ENCODE results near the gene APOL5. TPM values are rescaled to one million over a fixed set of nuclear protein-coding genes. Genes with fewer than 3 reads are reported as not detected.

Gene APOL5
- total RNA-seq, 1 donor from 2014 or later: not detected

DNA sequence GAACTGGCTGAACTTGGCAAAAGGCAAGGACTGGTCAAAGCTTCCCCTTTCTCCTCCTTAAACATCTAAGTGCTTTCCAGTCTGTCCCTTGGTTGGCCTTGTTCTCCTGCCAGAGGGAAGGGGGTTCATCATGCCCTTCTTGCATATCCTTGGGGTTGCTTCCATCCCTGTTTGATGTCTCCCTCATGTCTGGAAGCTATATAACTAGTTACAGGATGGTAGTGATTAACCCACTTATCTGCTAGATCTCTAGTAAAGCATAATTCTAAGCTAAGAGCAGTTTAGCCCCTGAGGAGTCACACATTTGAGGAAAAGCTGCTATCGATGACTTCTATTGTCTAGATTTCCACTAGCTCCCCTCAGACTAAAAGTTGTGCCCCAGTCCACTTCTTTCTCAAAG is 22.9 kb downstream of the APOL5 start:
- TF ChIP-seq, protein P1, sequence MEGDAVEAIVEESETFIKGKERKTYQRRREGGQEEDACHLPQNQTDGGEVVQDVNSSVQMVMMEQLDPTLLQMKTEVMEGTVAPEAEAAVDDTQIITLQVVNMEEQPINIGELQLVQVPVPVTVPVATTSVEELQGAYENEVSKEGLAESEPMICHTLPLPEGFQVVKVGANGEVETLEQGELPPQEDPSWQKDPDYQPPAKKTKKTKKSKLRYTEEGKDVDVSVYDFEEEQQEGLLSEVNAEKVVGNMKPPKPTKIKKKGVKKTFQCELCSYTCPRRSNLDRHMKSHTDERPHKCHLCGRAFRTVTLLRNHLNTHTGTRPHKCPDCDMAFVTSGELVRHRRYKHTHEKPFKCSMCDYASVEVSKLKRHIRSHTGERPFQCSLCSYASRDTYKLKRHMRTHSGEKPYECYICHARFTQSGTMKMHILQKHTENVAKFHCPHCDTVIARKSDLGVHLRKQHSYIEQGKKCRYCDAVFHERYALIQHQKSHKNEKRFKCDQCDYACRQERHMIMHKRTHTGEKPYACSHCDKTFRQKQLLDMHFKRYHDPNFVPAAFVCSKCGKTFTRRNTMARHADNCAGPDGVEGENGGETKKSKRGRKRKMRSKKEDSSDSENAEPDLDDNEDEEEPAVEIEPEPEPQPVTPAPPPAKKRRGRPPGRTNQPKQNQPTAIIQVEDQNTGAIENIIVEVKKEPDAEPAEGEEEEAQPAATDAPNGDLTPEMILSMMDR (conservative IDR thresholded peaks at IDR 0.05): no peak
- peaks cover 13% of the 10 kb centered on the region for H3K4me1 Mint-ChIP-seq
- H3K4me3 Mint-ChIP-seq: no peak overlapping the region

DNA sequence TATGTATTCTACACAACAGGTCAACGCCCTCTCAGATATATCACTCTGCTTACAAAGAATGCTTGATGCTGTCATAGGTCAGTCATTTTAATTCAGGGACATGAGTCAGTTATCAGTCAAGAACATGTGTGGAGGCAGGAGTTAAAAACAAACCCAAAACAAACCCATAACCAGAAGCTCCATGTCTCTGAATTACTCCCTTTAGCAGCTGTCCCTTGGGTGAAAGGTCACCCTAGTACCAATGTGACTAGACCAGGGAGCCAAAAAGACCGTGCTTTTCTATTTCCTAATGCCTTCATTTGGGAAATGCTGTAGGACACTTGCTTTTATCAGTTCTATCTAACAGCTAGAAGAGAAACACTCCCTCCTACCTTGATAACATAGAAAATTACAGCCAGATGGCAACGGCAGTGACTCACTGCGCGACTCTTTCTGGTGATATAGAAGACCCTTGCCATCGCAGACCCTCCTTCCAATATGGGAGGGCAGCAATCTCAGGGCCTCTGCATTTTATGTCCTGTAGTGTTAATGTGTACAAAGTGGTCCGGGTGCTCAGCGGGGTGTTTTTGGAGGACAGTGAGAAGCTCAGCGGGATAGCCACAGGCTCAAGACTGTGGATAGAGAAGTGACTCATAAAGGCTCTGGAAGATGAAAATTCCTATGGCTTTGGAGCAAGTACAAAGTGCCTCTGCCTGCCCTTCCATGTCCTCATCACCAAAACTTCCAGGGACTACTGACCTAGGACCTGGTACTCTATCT is 24.8 kb downstream of the APOL5 start:
- H3K4me1 Mint-ChIP-seq: peaks cover 13% of the 10 kb centered on the region
- TF ChIP-seq, protein P1 (conservative IDR thresholded peaks at IDR 0.05): no peak
- H3K36me3 Mint-ChIP-seq (ENCODE audit: low read depth): peaks cover 19% of the 10 kb centered on the region
- H3K9me3 Mint-ChIP-seq: no peaks in the 10 kb centered on the region
- no peak overlapping the region for H3K27ac Mint-ChIP-seq (ENCODE audit: unreplicated experiment)
- DNase-seq (ENCODE audit: low read depth, low spot score): no peak
- no peaks in the 10 kb centered on the region for H3K27me3 Mint-ChIP-seq (ENCODE audit: low read depth)
- H3K4me3 Mint-ChIP-seq: no peak overlapping the region

More for the DNA sequence above, 22.9 kb downstream of the APOL5 start:
- no peak overlapping the region for H3K27ac Mint-ChIP-seq (ENCODE audit: unreplicated experiment)
- DNase-seq (ENCODE audit: low read depth, low spot score): no peak
- H3K27me3 Mint-ChIP-seq (ENCODE audit: low read depth): no peaks in the 10 kb centered on the region
- no peaks in the 10 kb centered on the region for H3K9me3 Mint-ChIP-seq
- peaks cover 20% of the 10 kb centered on the region for H3K36me3 Mint-ChIP-seq (ENCODE audit: low read depth)

DNA sequence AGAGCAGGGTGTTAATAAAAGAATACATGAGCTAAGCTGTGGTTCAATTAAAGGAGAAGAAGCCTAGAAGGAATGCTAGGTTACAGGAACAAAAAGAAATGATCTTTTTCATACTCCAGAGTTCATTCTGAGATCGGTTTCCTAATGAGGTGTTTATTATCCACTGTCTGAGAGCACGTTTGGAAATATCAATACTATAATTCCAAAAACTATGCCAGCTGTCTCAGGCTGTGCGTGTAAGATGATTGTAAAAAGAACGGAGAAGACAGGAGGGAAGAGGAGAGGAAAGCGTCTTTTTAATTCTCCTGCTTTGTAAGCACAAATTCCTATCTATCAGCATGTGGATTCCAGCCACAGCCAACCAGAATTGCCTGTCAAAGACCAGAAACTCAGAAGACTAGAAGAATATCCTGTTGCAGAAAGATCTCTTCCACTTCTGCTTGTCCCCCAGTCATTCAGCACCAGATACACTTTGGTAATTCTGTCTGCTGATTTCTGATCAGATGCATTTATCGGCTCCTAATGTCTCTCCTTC is 25.7 kb downstream of the APOL5 start:
- peaks cover 13% of the 10 kb centered on the region for H3K4me1 Mint-ChIP-seq

DNA sequence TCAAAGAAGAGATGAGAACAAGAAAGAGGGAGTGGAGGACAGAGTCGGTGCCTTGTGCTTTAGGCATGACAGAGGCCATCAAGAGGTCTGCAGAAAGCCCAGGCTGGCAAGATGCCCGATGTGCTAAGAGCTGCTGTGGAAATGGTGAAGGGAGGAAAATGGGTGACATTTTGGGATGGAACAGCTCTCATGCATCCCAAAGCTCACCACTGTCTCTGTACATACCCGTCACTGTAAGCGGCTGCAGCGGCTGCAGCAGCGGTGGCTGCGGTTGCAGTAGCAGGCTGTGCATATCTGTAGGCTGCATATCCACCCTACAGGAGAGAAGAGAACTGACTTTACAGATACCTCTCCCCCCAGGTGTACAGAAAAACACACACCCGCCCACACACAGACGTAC is 28.6 kb downstream of the APOL5 start:
- H3K27me3 Mint-ChIP-seq (ENCODE audit: low read depth): no peaks in the 10 kb centered on the region
- H3K4me3 Mint-ChIP-seq: no peak overlapping the region
- no peak for DNase-seq (ENCODE audit: low read depth, low spot score)
- H3K9me3 Mint-ChIP-seq: no peaks in the 10 kb centered on the region
- H3K4me1 Mint-ChIP-seq: peaks cover 13% of the 10 kb centered on the region
- H3K36me3 Mint-ChIP-seq (ENCODE audit: low read depth): peaks cover 16% of the 10 kb centered on the region
- H3K27ac Mint-ChIP-seq (ENCODE audit: unreplicated experiment): no peak overlapping the region
- TF ChIP-seq, protein P1 (conservative IDR thresholded peaks at IDR 0.05): no peak

More for the DNA sequence above, 25.7 kb downstream of the APOL5 start:
- peaks cover 16% of the 10 kb centered on the region for H3K36me3 Mint-ChIP-seq (ENCODE audit: low read depth)
- no peaks in the 10 kb centered on the region for H3K27me3 Mint-ChIP-seq (ENCODE audit: low read depth)
- H3K4me3 Mint-ChIP-seq: no peak overlapping the region
- TF ChIP-seq, protein P1 (conservative IDR thresholded peaks at IDR 0.05): no peak
- H3K9me3 Mint-ChIP-seq: no peaks in the 10 kb centered on the region
- no peak overlapping the region for H3K27ac Mint-ChIP-seq (ENCODE audit: unreplicated experiment)
- DNase-seq (ENCODE audit: low read depth, low spot score): no peak

DNA sequence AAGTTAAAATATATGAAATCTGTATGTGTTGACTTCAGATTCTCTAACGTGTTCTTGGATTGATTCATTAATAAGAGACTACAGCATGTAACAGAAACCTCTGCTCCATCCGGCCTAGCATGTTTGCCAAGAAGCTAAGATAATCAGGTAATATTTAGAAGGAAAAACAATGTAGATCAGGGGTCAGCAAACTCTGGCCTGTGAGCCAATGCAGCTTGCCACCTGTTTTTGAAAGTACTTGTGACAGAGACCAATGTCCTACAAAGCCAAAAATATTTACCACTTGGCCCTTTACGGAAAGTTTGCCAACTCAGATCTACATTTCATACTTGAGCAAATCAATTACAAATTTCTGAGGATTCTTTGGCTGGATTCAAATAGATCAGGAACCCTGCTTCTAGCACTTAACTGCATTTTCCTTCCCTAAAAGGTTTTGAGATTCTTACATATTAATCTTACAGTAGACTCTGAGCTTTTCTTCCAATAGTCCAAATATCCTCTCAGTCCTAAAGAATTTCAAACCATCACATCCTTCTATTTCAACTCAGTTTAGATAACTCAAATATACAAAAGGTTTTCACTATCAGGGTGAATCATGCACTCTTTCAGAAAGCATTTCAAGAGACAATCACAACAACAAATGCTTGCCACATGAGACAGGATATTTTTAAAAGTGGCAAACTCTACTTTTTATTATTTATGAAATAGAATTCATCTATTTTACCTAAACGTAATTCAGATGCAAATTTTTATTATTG is 29.5 kb downstream of the APOL5 start:
- Mint-ChIP-seq H3K36me3 (ENCODE audit: low read depth) (peaks cover 16% of the 10 kb centered on the region), H3K27me3 (ENCODE audit: low read depth) (no peaks in the 10 kb centered on the region), H3K27ac (ENCODE audit: unreplicated experiment) (no peak overlapping the region), H3K4me3 (no peak overlapping the region), H3K4me1 (peaks cover 13% of the 10 kb centered on the region), H3K9me3 (no peaks in the 10 kb centered on the region)
- DNase-seq (ENCODE audit: low read depth, low spot score): no peak
- TF ChIP-seq, protein P1 (conservative IDR thresholded peaks at IDR 0.05): no peak
